Panc1 (cell line): ENCODE measurements around the gene PRKD1.

Source experiments
- CTCF ChIP-seq: fragments of 450-650 bp; IDR thresholded peaks from 2 replicates; pipeline ENCODE4 v1.5.1; 2017; ENCODE audit warnings: mild to moderate bottlenecking
- POLR2AphosphoS5 ChIP-seq: IDR thresholded peaks from 2 replicates; pipeline ENCODE4 v1.6.1; 2012; ENCODE audit warnings: mild to moderate bottlenecking, low read depth, low read length, moderate library complexity
- REST ChIP-seq, 2 experiments: IDR thresholded peaks; 2 replicates each; pipeline ENCODE4 v1.6.1; 2011 to 2012; ENCODE audit warnings: low read depth in 2 of 2, control low read depth in 1 of 2, low read length in 1 of 2, mild to moderate bottlenecking in 1 of 2, moderate library complexity in 1 of 2; ENCODE audit not compliant: insufficient read depth in 1 of 2

GRCh38 chr14:29674566-29675285 lies 252.9 kb downstream of the PRKD1 start:
- no peak for TF ChIP-seq CTCF
- TF ChIP-seq REST (IDR thresholded peaks at IDR 0.05; ENCODE audit: insufficient read depth in 1 of 2, low read depth in 2 of 2, low read length in 1 of 2) = no peak
- no peak for TF ChIP-seq POLR2AphosphoS5
